ENCODE measurements around the gene UQCR10.

Gene UQCR10

DNA sequence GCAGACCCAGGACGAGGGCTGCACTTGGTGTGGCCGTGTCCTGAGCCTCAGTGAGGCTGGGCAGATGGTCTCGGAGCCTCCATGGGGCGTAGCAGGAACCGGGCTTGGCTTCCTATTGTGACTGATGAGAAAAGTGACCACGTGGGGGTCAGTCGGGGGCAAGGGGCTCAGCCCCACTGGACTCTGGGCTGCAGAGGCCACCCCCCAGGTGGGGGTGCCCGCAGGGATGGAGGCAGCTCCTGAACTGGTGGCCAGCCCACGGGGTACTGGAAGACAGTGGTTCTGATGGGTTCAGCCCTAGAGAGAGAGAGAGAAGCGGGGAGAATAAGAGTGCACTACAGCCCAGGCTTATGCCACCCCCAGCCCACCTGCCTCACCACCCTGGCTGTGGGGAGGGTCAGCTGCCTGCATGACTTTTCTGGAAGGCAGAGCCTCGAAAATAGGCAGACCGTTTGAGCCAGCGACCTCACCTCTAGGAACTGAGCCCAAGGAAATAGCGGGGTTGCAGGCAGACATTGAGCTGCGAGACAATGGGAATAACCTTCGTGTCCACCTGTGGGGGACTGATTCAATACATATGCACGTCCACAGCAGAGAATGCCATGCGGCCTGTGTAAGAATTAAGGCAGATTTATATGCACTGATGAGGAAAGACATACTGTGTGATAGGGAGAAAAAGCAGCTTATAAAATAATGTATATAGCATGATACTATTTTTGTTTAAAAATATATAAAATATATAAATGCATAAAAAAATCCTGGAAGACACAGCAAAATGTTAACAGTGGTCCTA lies 35.9 kb upstream of the UQCR10 start:
- Mint-ChIP-seq H3K9me3 (no peaks in the 10 kb centered on the region), H3K27ac (no peak overlapping the region), H3K4me1 (ENCODE audit: low read depth) (no peaks in the 10 kb centered on the region), H3K4me3 (no peak overlapping the region), H3K27me3 (no peaks in the 10 kb centered on the region), H3K36me3 (ENCODE audit: low read depth) (no peaks in the 10 kb centered on the region)

DNA sequence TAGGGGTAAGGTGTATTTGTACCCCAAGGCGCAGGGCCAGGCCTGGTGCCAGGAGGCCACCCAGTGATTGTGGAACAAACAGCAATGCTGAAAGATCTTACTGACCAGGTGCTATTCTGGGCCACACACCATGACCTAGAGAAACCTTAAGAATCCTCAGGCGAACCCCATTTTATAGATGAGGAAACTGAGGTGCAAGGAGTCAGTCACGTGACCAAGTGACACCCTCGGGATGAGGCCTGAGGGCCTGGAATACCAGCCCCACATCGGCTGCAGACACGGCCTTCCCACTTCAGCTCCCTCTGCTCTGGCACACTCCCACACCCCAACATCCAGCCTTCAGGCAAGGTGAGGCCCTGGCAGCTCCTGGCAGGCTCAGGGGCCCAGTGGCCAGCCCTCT lies 34.3 kb upstream of the UQCR10 start:
- Mint-ChIP-seq H3K27me3 (no peaks in the 10 kb centered on the region), H3K4me3 (no peak overlapping the region), H3K27ac (no peak overlapping the region), H3K36me3 (ENCODE audit: low read depth) (no peaks in the 10 kb centered on the region), H3K9me3 (no peaks in the 10 kb centered on the region), H3K4me1 (ENCODE audit: low read depth) (no peaks in the 10 kb centered on the region)

DNA sequence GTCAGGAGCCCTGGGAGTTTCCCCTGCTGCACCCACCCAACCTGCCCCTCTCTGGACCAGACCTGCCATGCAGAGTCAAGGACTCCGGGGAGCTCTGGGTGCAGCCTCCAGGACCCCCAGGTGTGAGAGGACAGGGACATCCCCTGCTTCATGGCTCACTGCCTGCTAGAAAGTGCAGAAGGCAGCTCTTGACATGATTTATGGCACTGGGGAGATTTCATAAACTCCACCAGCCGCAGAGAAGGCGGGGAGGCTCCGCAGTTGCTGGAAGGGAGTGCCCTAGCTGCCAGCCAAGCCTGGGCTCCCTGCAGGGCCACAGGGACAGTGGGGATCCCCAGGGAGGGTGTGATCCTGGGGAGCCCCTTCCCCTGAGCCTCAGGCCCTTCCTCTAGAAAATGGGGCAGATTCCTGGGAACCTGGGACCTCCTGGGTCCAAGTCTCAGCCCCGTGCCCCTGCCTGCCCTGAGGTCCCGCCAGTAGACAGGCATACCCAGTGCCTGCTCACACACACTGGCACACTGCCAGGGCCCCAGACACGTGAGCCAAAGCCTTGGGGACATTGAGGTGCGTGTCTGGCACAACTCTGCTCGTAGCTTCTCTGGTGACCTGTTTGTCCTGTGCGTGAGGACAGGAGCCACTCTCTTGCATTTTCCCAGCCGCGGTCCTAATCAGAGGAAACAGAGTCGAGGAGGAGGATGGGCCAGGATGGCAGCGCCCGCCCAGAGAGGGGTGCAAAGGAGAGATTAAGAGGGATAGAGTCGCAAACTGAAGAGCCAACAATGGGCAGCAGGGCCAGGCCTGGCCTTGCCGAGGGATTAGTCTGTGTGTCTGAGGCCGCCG lies 33.6 kb upstream of the UQCR10 start:
- H3K36me3 Mint-ChIP-seq (ENCODE audit: low read depth): no peaks in the 10 kb centered on the region
- no peak overlapping the region for H3K4me3 Mint-ChIP-seq
- H3K9me3 Mint-ChIP-seq: no peaks in the 10 kb centered on the region
- no peaks in the 10 kb centered on the region for H3K27me3 Mint-ChIP-seq
- no peak overlapping the region for H3K27ac Mint-ChIP-seq
- no peaks in the 10 kb centered on the region for H3K4me1 Mint-ChIP-seq (ENCODE audit: low read depth)

DNA sequence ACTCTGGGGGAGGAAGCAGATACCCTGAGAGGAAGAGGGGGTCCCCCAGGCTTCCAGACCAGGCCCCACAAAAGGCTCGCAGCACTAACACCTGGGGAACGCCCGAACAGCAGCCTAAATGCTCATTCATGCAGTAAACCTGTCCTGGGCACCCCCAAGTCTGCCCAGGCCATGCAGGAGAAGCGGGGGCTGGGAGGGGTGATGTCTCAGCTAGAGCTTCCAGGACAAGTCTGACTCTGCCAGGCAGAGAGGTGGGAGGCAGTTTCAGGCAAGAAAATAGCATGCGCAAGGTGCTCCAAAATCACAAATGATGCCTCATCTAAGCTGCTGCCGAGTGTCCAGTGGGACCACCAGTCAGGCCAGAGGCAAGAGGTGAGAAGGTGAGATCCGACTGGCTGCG lies 32.8 kb upstream of the UQCR10 start:
- H3K27me3 Mint-ChIP-seq: no peaks in the 10 kb centered on the region
- H3K9me3 Mint-ChIP-seq: no peaks in the 10 kb centered on the region
- no peaks in the 10 kb centered on the region for H3K4me1 Mint-ChIP-seq (ENCODE audit: low read depth)
- no peak overlapping the region for H3K27ac Mint-ChIP-seq
- H3K36me3 Mint-ChIP-seq (ENCODE audit: low read depth): peaks cover 3% of the 10 kb centered on the region
- no peak overlapping the region for H3K4me3 Mint-ChIP-seq

DNA sequence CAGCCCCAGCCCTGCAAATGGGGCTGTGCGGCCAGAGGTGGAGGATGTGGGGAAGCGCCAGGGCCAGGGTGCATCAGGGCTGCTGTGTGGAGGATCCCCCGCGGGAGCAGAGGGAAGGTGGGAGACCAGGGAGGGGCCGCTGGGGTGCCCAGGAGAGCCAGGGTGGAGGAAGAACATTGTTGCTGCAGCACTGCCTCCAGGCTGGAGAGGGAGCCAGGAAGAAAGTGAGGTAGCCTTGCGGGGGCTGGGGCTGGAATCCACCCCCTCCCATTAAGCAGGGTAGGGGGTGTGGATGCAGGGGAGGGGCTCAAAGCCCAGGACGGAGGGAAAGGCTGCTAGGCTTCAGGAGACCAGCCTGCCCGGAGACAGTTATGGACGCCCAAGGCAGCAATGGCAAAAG lies 32.3 kb upstream of the UQCR10 start:
- H3K4me3 Mint-ChIP-seq: no peak overlapping the region
- H3K4me1 Mint-ChIP-seq (ENCODE audit: low read depth): no peaks in the 10 kb centered on the region
- no peaks in the 10 kb centered on the region for H3K9me3 Mint-ChIP-seq
- H3K36me3 Mint-ChIP-seq (ENCODE audit: low read depth): peaks cover 3% of the 10 kb centered on the region
- H3K27ac Mint-ChIP-seq: no peak overlapping the region
- no peaks in the 10 kb centered on the region for H3K27me3 Mint-ChIP-seq

DNA sequence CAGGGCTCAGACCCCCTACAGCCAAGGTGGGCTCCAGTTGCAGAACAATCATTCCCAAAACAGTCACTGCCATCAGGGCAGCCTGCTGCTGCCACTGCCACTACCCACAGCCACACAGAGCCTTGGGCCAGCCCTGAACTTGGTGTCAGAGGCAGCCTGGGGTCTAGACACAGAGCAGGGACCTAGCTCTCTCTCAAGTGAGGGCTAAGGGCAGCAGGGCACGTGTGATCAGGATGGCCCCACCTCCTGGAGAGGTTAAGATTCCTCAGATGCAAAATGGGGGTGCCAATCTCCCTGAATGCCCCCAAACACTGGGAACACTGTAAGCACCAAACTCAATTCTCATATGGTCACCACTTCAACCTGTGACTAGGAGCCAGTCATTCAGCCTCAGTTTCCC lies 31.8 kb upstream of the UQCR10 start:
- Mint-ChIP-seq H3K4me3 (no peak overlapping the region), H3K27me3 (no peaks in the 10 kb centered on the region), H3K27ac (no peak overlapping the region), H3K36me3 (ENCODE audit: low read depth) (peaks cover 3% of the 10 kb centered on the region), H3K4me1 (ENCODE audit: low read depth) (no peaks in the 10 kb centered on the region), H3K9me3 (no peaks in the 10 kb centered on the region)

DNA sequence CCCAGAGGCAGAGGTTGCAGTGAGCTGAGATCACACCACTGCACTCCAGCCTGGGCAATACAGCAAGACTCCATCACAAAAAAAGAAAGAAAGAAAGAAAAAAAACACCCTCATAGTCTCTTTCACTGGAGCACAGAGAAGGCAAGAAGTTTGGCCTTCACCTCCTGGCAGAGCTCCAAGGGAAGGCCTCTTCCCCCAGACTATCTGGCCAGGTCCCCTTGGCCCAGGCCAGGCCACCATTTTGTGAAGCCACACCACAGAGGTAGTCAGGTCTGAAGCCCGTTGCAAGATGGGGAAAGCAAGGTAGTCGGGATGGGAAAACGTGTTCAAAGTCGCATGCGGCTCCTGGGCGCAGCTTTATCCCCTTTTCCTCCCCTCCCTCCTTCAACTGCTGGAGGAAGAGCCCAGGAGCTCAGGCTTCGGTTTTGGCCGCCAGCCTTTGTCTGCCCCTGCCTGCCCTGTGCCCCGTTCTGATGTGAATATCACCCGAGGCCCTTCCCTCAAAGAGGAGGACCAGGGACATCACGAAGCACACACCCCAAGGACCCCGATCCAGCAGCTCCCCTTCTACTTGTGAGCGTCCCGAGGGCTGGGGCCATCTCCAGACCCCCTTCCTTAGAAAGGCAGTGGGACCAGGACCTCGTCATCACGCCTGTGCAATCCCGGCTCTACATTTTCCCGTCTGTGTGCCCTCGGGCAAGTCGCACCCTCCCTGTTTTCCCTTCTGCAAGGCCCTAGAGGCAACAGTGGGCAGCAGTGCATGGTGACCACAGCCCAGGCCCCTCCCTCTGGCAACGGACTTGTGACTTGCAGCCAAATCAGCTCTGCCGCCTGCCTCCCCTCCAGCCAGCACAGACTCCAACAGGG lies 29.7 kb upstream of the UQCR10 start:
- H3K36me3 Mint-ChIP-seq (ENCODE audit: low read depth): peaks cover 9% of the 10 kb centered on the region

DNA sequence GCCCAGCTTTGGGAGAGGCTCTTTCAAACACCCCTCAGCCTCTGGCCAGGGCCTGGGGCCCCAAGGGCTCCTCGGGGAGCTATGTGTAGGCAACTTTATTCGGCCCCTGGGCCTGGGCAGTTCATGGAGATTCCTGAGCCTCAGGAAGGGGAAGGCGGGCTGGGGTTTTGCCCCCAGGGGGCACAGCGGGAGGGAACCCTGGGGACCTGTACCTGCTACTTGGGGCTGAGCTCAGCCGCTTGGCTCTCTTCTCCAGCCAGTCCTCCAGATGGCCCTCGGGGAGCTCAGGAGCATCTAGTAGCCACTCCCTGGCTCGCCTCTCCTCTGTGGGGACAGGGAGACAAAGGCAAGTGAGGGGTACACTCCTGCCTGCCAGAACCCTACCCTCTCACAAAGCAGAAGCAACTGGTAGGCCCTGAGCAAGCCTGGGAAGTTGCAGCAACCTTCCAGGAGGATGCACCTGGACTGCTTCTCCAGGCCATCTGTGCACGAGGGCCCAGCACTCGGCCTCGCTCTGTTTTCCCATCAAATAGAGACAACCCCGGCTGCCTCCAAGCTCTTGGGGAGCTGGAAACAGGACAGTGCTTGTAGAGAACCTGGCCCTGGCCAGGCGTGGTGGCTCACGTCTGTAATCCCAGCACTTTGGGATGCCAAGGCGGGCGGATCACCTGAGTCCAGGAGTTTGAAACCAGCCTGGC lies 28.9 kb upstream of the UQCR10 start:
- peaks cover 9% of the 10 kb centered on the region for H3K36me3 Mint-ChIP-seq (ENCODE audit: low read depth)
- H3K4me3 Mint-ChIP-seq: no peak overlapping the region
- no peaks in the 10 kb centered on the region for H3K27me3 Mint-ChIP-seq
- no peaks in the 10 kb centered on the region for H3K4me1 Mint-ChIP-seq (ENCODE audit: low read depth)
- H3K9me3 Mint-ChIP-seq: no peaks in the 10 kb centered on the region
- no peak overlapping the region for H3K27ac Mint-ChIP-seq

More for the DNA sequence above, 29.7 kb upstream of the UQCR10 start:
- H3K4me3 Mint-ChIP-seq: no peak overlapping the region
- no peak overlapping the region for H3K27ac Mint-ChIP-seq
- H3K4me1 Mint-ChIP-seq (ENCODE audit: low read depth): no peaks in the 10 kb centered on the region
- H3K9me3 Mint-ChIP-seq: no peaks in the 10 kb centered on the region
- H3K27me3 Mint-ChIP-seq: no peaks in the 10 kb centered on the region

DNA sequence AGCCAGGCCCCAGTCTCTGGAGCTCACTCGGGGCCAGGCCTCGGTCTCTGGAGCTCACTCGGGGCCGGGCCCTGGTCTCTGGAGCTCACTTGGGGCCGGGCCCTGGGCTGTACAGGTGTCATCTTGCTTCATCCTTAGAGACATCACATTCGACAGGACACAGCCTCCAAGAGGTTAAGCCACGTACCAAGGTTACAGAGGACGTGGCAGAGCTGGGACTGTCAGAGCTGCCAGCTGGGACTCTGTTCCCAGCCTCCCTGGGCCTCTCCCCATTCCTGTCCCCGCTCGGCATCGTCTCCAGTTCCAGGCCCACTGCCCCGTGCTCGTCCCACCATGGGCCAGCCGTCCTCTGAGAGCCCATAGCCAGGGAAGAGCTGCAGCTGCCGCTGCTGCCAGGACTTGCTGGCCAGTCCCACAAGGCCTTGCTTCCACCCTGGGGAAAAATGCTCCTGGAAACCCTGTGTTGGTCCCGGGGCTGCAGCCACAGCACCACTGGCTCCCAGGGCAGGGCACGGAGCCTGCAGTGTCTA lies 27.8 kb upstream of the UQCR10 start:
- H3K4me3 Mint-ChIP-seq: no peak overlapping the region
- H3K9me3 Mint-ChIP-seq: no peaks in the 10 kb centered on the region
- H3K27ac Mint-ChIP-seq: no peak overlapping the region
- peaks cover 9% of the 10 kb centered on the region for H3K36me3 Mint-ChIP-seq (ENCODE audit: low read depth)
- H3K27me3 Mint-ChIP-seq: no peaks in the 10 kb centered on the region
- no peaks in the 10 kb centered on the region for H3K4me1 Mint-ChIP-seq (ENCODE audit: low read depth)

DNA sequence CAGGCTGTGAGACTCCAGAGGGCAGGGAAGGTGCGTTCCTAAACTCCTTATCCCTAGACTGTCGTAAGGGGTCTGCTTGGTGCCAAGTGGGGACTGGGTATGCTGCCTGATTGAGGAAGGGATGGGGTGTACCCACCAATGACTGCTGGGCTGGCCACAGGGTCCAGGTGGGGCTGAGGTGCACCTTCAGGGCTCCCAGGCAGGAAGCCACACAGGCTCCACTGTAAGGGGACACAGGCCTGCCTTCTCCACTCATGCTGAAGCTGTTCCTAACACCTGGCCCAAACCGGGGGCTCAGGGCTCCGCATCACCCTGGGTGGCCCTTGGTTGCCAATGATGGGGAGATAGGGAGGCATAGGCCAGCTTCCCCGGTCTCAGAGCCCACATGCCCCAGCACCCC lies 27.0 kb upstream of the UQCR10 start:
- Mint-ChIP-seq H3K36me3 (ENCODE audit: low read depth) (peaks cover 9% of the 10 kb centered on the region), H3K27ac (no peak overlapping the region), H3K27me3 (no peaks in the 10 kb centered on the region), H3K4me3 (no peak overlapping the region), H3K9me3 (no peaks in the 10 kb centered on the region), H3K4me1 (ENCODE audit: low read depth) (no peaks in the 10 kb centered on the region)

DNA sequence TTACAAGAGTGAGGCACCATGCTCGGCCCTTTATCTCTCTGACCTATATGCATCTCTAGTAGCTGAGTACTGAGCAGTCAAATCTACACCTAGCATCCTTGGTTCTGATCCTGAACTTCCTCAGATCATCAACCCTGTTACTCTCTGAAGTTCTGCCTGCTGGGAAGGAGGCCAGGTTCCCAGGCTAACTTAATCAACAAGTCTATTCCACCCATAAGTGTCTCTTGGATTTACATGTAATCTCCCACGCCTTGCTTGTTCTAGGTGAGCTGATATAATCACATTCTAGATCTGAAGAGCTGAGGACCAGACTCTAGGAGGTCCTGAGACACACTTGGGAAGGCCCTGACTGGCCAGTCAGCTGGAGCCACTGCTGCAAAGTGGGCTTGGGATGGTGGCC lies 25.2 kb upstream of the UQCR10 start:
- no peaks in the 10 kb centered on the region for H3K9me3 Mint-ChIP-seq
- H3K27me3 Mint-ChIP-seq: no peaks in the 10 kb centered on the region
- H3K36me3 Mint-ChIP-seq (ENCODE audit: low read depth): peaks cover 13% of the 10 kb centered on the region
- H3K4me1 Mint-ChIP-seq (ENCODE audit: low read depth): no peaks in the 10 kb centered on the region
- no peak overlapping the region for H3K4me3 Mint-ChIP-seq
- no peak overlapping the region for H3K27ac Mint-ChIP-seq

DNA sequence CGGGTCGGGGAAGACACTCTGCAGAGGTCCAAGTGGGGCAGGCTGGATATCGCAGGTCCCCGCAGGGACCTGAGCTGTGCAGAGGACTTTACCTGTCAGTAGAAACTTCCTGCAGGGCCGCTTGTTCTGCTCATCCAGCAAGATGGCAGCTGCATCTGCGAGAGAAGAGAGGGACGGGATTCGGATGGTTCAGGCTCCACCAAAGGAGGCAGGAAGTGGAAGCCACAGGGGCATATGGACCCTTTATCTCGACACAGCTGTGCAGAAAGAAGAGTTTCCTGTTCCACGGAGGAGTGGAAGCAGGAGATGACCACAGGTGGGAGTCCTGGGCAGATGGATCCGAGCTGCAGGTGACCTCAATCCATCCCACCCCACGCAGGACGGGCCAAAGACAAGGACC lies 24.8 kb upstream of the UQCR10 start:
- no peak overlapping the region for H3K4me3 Mint-ChIP-seq
- H3K27ac Mint-ChIP-seq: no peak overlapping the region
- no peaks in the 10 kb centered on the region for H3K9me3 Mint-ChIP-seq
- peaks cover 15% of the 10 kb centered on the region for H3K36me3 Mint-ChIP-seq (ENCODE audit: low read depth)
- H3K4me1 Mint-ChIP-seq (ENCODE audit: low read depth): no peaks in the 10 kb centered on the region
- no peaks in the 10 kb centered on the region for H3K27me3 Mint-ChIP-seq

DNA sequence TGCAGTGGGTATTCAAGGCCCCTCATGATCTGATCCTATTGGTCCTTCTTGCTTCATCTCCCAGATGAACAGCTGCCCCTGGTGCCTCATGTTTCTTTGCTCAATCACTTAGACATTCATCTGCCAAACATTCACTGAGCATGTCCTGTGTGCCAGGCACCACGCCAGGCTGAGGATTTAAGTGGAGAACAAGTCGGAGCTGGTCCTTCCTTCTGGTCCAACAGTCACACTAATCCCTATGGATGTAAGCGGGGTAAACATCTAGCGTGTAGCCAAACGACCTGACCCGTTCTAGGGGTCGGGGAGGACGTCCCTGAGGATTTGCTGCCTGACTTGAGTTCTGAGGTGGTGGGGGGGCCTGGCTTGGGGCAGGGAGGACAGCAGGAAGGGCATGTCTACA lies 22.3 kb upstream of the UQCR10 start:
- peaks cover 22% of the 10 kb centered on the region for H3K36me3 Mint-ChIP-seq (ENCODE audit: low read depth)
- no peak overlapping the region for H3K27ac Mint-ChIP-seq
- H3K4me1 Mint-ChIP-seq (ENCODE audit: low read depth): no peaks in the 10 kb centered on the region
- H3K27me3 Mint-ChIP-seq: no peaks in the 10 kb centered on the region
- H3K4me3 Mint-ChIP-seq: no peak overlapping the region
- no peaks in the 10 kb centered on the region for H3K9me3 Mint-ChIP-seq

DNA sequence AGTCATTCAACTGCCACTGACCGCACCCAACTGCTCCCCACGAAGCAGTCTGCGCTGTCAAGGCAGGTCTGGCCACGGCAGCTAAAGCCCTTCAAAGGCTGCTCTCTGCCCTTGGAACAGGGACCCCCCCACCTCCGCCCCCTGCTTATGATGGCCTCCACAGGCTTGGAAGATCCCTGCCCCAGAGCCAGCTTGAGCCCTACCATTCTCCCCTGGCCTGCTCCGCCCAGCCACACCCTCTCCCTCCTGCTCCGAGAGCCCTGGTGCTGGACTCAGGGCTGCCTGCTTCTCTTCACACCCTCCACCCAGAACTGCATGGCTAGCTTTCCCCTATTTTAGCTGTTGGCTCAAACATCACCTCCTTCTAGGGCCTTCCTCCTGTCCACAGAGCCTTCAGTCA lies 19.3 kb upstream of the UQCR10 start:
- no peak overlapping the region for H3K27ac Mint-ChIP-seq
- no peaks in the 10 kb centered on the region for H3K9me3 Mint-ChIP-seq
- peaks cover 7% of the 10 kb centered on the region for H3K4me1 Mint-ChIP-seq (ENCODE audit: low read depth)
- H3K36me3 Mint-ChIP-seq (ENCODE audit: low read depth): peaks cover 15% of the 10 kb centered on the region
- H3K27me3 Mint-ChIP-seq: no peaks in the 10 kb centered on the region
- H3K4me3 Mint-ChIP-seq: no peak overlapping the region

Data from stimulated activated naive CD8-positive, alpha-beta T cell treated with anti-CD3 and anti-CD28 coated beads, Interleukin-15, Interleukin-2, amounts not matched to agents 100 ng/mL and 50 ng/mL, for 24 hours (primary cell).